Right atrium auricular region (tissue), 2 donors: ENCODE measurements around the gene CFL2. TPM values are rescaled to one million over a fixed set of nuclear protein-coding genes. Genes with fewer than 3 reads are reported as not detected.

Source experiments
- DNase-seq: peaks from one replicate; pipeline ENCODE4 v3.0.0-alpha.2; 2019; ENCODE audit warnings: low spot score
- H3K27ac ChIP-seq, 2 donors: fragments of 200-600 bp; sonication (generic); 1 replicate in 1 of 2; 2 replicates in 1 of 2; pipeline ENCODE4 v1.5.1; 2016 to 2019
- H3K27me3 ChIP-seq, 2 donors: fragments of 200-600 bp; sonication (generic); one replicate each; pipeline versions ENCODE4 v1.5.1 to v1.6.0; 2017 to 2019
- H3K36me3 ChIP-seq: fragments of 200-600 bp; sonication (generic); one replicate; pipeline ENCODE4 v1.5.1; 2016
- H3K4me1 ChIP-seq, 2 donors: fragments of 200-600 bp; sonication (generic); one replicate each; pipeline versions ENCODE4 v1.5.1 to v1.6.0; 2017 to 2019
- H3K4me3 ChIP-seq, 2 donors: fragments of 200-600 bp; sonication (generic); 1 replicate in 1 of 2; 2 replicates in 1 of 2; pipeline ENCODE4 v1.5.1; 2017 to 2019; ENCODE audit warnings: mild to moderate bottlenecking in 1 of 2, moderate library complexity in 1 of 2
- H3K9me3 ChIP-seq, 2 donors: fragments of 200-600 bp; sonication (generic); one replicate each; pipeline ENCODE4 v1.5.1; 2019
- total RNA-seq, 2 donors: library from RNA; depleted of rRNA; stranded (reverse); fragments of >200 nt; gene quantifications; one replicate each; pipeline ENCODE4 v1.1.0, GENCODE V29; 2016
- TF ChIP-seq, protein P1 (sequence below), 2 donors: fragments of 200-600 bp; sonication (generic); IDR thresholded peaks; one replicate each; pipeline ENCODE4 v1.5.1; 2019; ENCODE audit warnings: antibody characterized with exemption in 2 of 2

CFL2 gene
- total RNA-seq, 2 donors from 2014 or later, result 261 to 441 TPM

DNA sequence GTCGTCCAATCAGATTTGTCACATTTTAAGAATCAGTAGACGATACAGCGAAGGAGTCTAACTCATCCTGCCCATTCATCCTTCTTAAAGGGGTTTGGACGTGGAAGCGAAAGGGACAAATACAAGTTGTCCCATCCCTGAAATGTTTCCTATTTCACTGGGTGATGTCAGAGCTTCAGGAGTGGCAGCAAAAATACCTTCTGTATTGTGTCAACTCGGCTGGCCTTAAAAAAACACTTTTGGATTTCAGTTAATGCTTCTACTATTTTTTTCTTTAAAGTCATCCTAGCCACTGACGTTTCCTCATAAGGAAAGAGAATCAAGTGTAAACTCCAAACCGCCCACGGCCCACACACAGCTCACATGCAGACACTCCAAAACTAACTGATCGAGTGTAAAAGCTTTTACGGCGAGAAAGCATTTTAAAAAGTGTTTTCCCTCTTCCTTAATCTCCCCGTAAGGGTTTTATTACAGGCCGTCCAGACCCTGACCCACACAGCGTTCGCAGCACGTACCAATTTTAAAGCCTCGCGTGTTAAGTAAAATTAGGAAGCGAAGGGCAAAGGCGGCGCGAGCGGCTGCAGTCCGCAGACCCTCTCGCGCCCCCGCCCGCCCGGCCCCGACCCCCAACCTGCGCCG is 593 bp downstream of the CFL2 start:
- H3K27me3 ChIP-seq, result no peaks in the 10 kb centered on the region
- H3K4me3 ChIP-seq, result peak overlapping the region; percentile 84 to 89
- peaks cover 17% of the 10 kb centered on the region for H3K36me3 ChIP-seq
- H3K9me3 ChIP-seq, result no peaks in the 10 kb centered on the region
- peak; percentile 67 for DNase-seq
- peaks cover 0 to 25% of the 10 kb centered on the region in 2 donors for H3K4me1 ChIP-seq
- TF ChIP-seq, protein P1, sequence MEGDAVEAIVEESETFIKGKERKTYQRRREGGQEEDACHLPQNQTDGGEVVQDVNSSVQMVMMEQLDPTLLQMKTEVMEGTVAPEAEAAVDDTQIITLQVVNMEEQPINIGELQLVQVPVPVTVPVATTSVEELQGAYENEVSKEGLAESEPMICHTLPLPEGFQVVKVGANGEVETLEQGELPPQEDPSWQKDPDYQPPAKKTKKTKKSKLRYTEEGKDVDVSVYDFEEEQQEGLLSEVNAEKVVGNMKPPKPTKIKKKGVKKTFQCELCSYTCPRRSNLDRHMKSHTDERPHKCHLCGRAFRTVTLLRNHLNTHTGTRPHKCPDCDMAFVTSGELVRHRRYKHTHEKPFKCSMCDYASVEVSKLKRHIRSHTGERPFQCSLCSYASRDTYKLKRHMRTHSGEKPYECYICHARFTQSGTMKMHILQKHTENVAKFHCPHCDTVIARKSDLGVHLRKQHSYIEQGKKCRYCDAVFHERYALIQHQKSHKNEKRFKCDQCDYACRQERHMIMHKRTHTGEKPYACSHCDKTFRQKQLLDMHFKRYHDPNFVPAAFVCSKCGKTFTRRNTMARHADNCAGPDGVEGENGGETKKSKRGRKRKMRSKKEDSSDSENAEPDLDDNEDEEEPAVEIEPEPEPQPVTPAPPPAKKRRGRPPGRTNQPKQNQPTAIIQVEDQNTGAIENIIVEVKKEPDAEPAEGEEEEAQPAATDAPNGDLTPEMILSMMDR (IDR thresholded peaks at IDR 0.05), result no peak
- peak overlapping the region; percentile 99 for H3K27ac ChIP-seq

DNA sequence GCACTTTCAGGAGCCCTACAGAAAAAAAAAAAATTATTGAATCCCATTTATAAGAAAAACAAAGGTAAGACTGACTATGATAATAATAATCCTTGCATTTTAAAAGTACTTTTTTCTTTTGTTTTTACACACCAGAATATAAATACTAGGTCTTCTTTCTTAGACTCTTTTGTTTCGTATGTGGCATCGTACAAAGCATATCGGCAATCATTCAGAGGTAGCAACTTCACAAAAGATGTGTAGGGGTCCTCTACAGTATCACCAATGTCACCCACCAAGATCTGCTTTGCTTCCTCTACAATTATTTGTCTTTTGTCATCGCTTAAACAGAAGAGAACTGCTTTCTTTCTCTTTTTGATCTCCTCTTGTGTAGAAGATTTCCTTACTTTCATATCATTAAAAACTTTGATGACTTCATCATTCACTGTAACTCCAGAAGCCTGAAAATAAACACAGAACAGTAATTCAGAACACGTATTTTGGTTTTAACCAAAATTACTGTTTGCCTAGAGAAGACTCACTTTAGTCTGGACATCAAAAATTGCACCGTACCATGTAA is 1.2 kb downstream of the CFL2 start:
- Histone ChIP-seq H3K9me3 (no peaks in the 10 kb centered on the region), H3K27ac (peak overlapping the region; percentile 99), H3K4me3 (peak overlapping the region; percentile 84 to 89), H3K36me3 (peaks cover 17% of the 10 kb centered on the region), H3K27me3 (no peaks in the 10 kb centered on the region), H3K4me1 (peaks cover 0 to 25% of the 10 kb centered on the region in 2 donors)
- no peak for DNase-seq
- TF ChIP-seq, protein P1 (IDR thresholded peaks at IDR 0.05), result no peak

DNA sequence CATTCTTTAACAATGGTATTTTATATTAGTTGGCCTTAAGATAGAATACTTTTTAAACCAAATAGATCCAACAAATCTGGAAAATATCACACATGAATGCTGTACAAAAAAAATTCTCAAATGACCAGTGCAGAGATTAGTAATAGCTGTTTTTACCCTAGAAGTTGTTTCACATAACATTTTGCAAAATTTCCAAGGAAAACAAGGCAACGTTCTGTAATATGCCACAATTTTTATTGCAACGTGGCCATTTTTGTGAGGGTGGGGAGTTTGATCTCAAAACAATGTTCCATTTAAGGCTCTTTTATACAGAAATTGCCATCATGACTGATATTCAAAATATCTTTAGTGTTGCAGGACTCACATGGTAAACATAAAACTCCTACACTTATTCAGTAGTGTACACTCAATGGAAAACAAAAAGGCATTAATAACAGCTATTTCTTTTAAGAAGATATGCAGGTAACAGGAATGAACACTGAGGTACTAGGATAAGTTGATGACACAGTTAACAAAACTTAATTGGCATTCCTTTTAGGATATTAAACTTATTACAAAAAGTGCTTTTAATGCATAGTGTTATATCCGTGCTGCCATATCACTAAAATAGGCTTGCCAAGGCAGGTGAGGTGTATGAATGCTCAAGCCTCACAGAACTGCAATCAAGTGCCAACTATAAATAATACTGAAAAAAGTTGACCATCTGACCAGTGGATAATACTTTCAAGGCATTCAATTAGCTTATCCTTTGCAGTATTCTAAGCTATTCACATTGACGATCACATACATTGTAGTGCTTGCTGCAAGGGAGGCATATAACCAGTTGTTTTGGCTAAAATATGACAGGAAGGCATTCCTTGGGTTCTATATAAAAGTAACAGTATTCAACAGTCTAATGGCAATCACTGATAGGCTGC is 2.3 kb downstream of the CFL2 start:
- no peak for DNase-seq
- Histone ChIP-seq H3K27me3 (no peaks in the 10 kb centered on the region), H3K36me3 (peaks cover 17% of the 10 kb centered on the region), H3K9me3 (no peaks in the 10 kb centered on the region), H3K4me3 (peak overlapping the region in 1 of 2 donors; percentile 89), H3K4me1 (peaks cover 0 to 25% of the 10 kb centered on the region in 2 donors), H3K27ac (peak overlapping the region; percentile 99)
- TF ChIP-seq, protein P1 (IDR thresholded peaks at IDR 0.05), result no peak

DNA sequence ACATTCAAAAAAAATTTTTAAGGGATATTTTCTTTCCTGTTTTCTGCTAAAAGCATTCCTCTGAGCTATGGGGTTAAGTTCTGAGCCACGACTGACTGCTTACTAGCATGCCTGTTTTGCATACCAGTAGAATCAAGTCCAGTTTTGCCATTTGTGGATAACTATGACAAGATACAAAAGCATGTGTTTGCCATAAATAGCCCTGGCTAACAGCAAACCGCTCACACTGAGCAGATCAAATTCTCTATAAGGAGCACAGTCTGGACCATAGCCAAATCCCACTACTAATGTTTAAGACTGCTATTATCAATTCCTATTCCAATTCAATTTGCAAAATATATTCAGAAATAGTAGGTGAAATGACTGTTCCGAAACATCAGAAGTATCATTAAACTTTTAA is 3.2 kb downstream of the CFL2 start:
- H3K9me3 ChIP-seq, result no peaks in the 10 kb centered on the region
- H3K27ac ChIP-seq, result peak overlapping the region; percentile 99
- TF ChIP-seq, protein P1 (IDR thresholded peaks at IDR 0.05), result no peak
- DNase-seq, result no peak
- H3K27me3 ChIP-seq, result no peaks in the 10 kb centered on the region
- H3K4me3 ChIP-seq, result peak overlapping the region; percentile 1 to 89
- peaks cover 0 to 25% of the 10 kb centered on the region in 2 donors for H3K4me1 ChIP-seq
- H3K36me3 ChIP-seq, result peaks cover 17% of the 10 kb centered on the region

DNA sequence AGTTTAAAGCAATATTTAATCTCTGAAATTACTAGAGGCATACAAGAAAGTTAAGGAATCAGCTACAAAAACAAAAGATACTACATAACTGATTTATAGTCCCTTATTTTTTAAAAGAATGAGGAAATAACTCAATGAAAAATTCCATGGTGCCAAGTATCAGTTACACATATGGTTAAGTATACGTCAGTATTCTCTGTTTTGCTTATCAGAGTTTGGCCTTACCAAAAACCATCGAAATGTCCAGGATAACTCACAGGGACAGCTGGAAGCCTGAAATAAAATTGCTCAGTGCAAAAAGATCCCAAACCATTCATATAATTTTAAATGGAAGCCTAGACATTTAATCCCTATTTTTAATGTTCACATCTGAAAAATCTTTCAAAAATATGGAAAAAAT is 3.6 kb downstream of the CFL2 start:
- TF ChIP-seq, protein P1 (IDR thresholded peaks at IDR 0.05), result no peak
- no peaks in the 10 kb centered on the region for H3K27me3 ChIP-seq
- H3K27ac ChIP-seq, result peak overlapping the region; percentile 99
- H3K4me1 ChIP-seq, result peaks cover 0 to 25% of the 10 kb centered on the region in 2 donors
- no peak for DNase-seq
- H3K9me3 ChIP-seq, result no peaks in the 10 kb centered on the region
- peaks cover 17% of the 10 kb centered on the region for H3K36me3 ChIP-seq
- peak overlapping the region; percentile 1 to 33 for H3K4me3 ChIP-seq
